OCI-LY7 (cell line): ENCODE measurements around the gene FAM193B. TPM values are rescaled to one million over a fixed set of nuclear protein-coding genes. Genes with fewer than 3 reads are reported as not detected.

Experiments used
- BruUV-seq: library from RNA; stranded (reverse); fragments of 400-500 nt; replicated peaks from 2 replicates; lab custom pipeline; 2021; lab: Mats Ljungman, UMichigan
- CTCF ChIA-PET: fragments of 300-600 bp; sonication (Branson Sonifier 250); formaldehyde crosslinking; loops from one replicate; lab custom pipeline; 2022; ENCODE audit warnings: antibody characterized with exemption; ENCODE audit not compliant: unreplicated experiment; lab: Charles Lee
- POLR2A ChIA-PET: fragments of 300-600 bp; sonication (Branson Sonifier 250); formaldehyde crosslinking; loops from one replicate; lab custom pipeline; 2022; ENCODE audit warnings: antibody characterized with exemption; lab: Charles Lee
- DNase-seq: peaks from one replicate; pipeline ENCODE4 v3.0.0-alpha.2; 2015; ENCODE audit warnings: low spot score
- H2AFZ ChIP-seq: fragments of 200-600 bp; sonication (generic), shearing (Covaris generic); 2 replicates; pipeline ENCODE4 v1.6.1; 2014; ENCODE audit warnings: mild to moderate bottlenecking, antibody characterized with exemption, low read length, moderate library complexity
- H3K27ac ChIP-seq: fragments of 200-600 bp; sonication (generic); 2 replicates; pipeline ENCODE4 v1.5.1; 2014; ENCODE audit warnings: mixed run types, low read depth, mild to moderate bottlenecking, moderate library complexity, low read length, inconsistent platforms; ENCODE audit not compliant: poor library complexity, severe bottlenecking
- H3K36me3 ChIP-seq: fragments of 200-600 bp; sonication (generic); 2 replicates; pipeline ENCODE4 v1.6.1; 2014; ENCODE audit warnings: mild to moderate bottlenecking, antibody characterized with exemption, low read length, moderate library complexity, mixed read lengths; ENCODE audit not compliant: insufficient read depth
- H3K4me1 ChIP-seq: fragments of 200-600 bp; sonication (generic); 2 replicates; pipeline ENCODE4 v1.5.1; 2014; ENCODE audit warnings: mild to moderate bottlenecking, low read length; ENCODE audit not compliant: insufficient read depth, poor library complexity, severe bottlenecking
- H3K4me2 ChIP-seq: fragments of 200-600 bp; sonication (generic); 2 replicates; pipeline ENCODE4 v1.6.1; 2014; ENCODE audit warnings: mild to moderate bottlenecking, low read length
- H3K4me3 ChIP-seq: fragments of 200-600 bp; sonication (generic); 2 replicates; pipeline ENCODE4 v1.5.1; 2014; ENCODE audit warnings: mild to moderate bottlenecking, low read depth, low read length; ENCODE audit not compliant: poor library complexity, severe bottlenecking
- H3K79me2 ChIP-seq: fragments of 200-600 bp; sonication (generic); 2 replicates; pipeline ENCODE4 v1.6.1; 2016; ENCODE audit warnings: low read depth, mild to moderate bottlenecking, low read length, moderate library complexity, mixed read lengths; ENCODE audit not compliant: insufficient read depth
- H3K9me2 ChIP-seq: fragments of 200-600 bp; sonication (generic); 2 replicates; pipeline ENCODE4 v1.6.1; 2016; ENCODE audit warnings: mild to moderate bottlenecking, low read length, mixed read lengths; ENCODE audit not compliant: insufficient read depth
- H3K9me3 ChIP-seq: fragments of 200-600 bp; sonication (generic); 2 replicates; pipeline ENCODE4 v1.6.1; 2014; ENCODE audit warnings: mild to moderate bottlenecking, mixed run types, low read length, mixed read lengths
- H4K20me1 ChIP-seq: fragments of 200-600 bp; sonication (generic); 2 replicates; pipeline ENCODE4 v1.6.1; 2014; ENCODE audit warnings: mild to moderate bottlenecking, antibody characterized with exemption, low read length, moderate library complexity, mixed read lengths; ENCODE audit not compliant: insufficient read depth
- EZH2phosphoT487 ChIP-seq: fragments of 200-600 bp; sonication (generic); IDR thresholded peaks from 2 replicates; pipeline ENCODE4 v1.6.1; 2018; ENCODE audit warnings: low read depth, borderline replicate concordance, mild to moderate bottlenecking, mixed run types, antibody characterized with exemption, low read length, moderate library complexity, mixed read lengths
- intact Hi-C: fragments of 100-400 bp; cut with micrococcal nuclease; formaldehyde crosslinking; loops from one replicate; pipeline ENCODE4 v1.10.0; 2022; ENCODE audit not compliant: unreplicated experiment
- total RNA-seq, 2 experiments: library from RNA; depleted of rRNA in 1 of 2; stranded (reverse); fragments of >200 nt in 1 of 2; shearing (Covaris generic) in 1 of 2; gene quantifications; 2 replicates each; pipeline ENCODE4 v1.2.3, GENCODE V29; 2014 to 2022
- TF ChIP-seq, protein P1 (sequence below): fragments of 200-600 bp; sonication (generic); conservative IDR thresholded peaks from 2 replicates; pipeline ENCODE4 v1.5.1; 2014; ENCODE audit warnings: mild to moderate bottlenecking, antibody characterized with exemption, low read length, moderate library complexity, mixed read lengths

The FAM193B gene
- total RNA-seq, 2 experiments from 2014 or later: 63.2 to 104 TPM

DNA sequence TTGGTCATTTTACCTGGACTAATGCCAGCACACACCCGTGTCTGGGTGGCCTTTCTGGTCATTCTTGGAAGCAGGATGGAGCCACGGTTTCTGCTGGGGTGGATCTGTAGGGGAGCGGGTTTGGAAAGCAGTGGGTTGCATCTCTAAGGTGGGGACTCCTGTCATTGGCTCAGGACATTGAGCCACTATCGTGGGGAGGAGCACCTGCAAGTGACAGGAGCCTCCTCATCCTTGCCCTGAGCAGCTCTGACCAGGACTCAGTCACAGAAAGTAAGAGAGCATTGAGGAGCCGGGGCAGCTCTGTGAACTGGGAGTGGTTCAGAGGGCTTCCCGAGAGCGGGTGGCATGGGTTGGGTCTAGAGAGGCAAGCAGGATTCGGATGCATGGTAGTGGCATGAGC lies 49.3 kb upstream of the FAM193B start:
- no peak for TF ChIP-seq EZH2phosphoT487
- TF ChIP-seq, protein P1, sequence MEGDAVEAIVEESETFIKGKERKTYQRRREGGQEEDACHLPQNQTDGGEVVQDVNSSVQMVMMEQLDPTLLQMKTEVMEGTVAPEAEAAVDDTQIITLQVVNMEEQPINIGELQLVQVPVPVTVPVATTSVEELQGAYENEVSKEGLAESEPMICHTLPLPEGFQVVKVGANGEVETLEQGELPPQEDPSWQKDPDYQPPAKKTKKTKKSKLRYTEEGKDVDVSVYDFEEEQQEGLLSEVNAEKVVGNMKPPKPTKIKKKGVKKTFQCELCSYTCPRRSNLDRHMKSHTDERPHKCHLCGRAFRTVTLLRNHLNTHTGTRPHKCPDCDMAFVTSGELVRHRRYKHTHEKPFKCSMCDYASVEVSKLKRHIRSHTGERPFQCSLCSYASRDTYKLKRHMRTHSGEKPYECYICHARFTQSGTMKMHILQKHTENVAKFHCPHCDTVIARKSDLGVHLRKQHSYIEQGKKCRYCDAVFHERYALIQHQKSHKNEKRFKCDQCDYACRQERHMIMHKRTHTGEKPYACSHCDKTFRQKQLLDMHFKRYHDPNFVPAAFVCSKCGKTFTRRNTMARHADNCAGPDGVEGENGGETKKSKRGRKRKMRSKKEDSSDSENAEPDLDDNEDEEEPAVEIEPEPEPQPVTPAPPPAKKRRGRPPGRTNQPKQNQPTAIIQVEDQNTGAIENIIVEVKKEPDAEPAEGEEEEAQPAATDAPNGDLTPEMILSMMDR: no peak
- no peak for DNase-seq
- H4K20me1 ChIP-seq: no peaks in the 10 kb centered on the region
- 0 out of 2 replicates have a peak, but pooled peaks cover 6% of the 10 kb centered on the region for H3K79me2 ChIP-seq
- CTCF ChIA-PET: no interaction called here
- H2AFZ ChIP-seq: no peak overlapping the region
- no peak overlapping the region for H3K4me3 ChIP-seq
- 0 out of 2 replicates have a peak, but pooled peaks cover 3% of the 10 kb centered on the region for H3K36me3 ChIP-seq
- H3K4me1 ChIP-seq: peaks cover 15% of the 10 kb centered on the region
- H3K27ac ChIP-seq: no peak overlapping the region
- intact Hi-C loops: loop anchor here (10.0 kb wide), 1 partner anchor 561 kb away; no protein-coding TSS in a partner anchor
- POLR2A ChIA-PET: no interaction called here
- H3K9me2 ChIP-seq: no peaks in the 10 kb centered on the region
- H3K4me2 ChIP-seq: no peak overlapping the region
- no peaks in the 10 kb centered on the region for H3K9me3 ChIP-seq
- no TSS peak for BruUV-seq

DNA sequence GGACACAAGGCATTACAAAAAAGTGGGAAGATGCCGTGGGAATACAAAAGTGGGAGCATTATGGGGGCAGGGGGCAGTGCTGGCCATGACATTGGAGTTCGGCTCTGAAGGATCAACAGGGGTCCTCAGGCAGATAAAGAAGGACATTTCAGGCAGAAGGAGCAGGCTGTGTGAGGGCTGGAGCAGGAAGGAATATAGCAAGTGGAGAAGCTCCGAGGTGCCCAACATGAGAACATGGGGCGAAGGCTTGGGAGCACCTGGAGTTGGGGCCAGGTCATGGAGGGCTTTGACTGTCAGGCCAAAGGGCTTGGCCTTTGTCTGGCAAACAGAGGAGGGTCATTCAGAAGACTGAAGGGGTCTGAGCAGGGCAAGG lies 48.1 kb upstream of the FAM193B start:
- no peak for DNase-seq
- TF ChIP-seq, protein P1: no peak
- TF ChIP-seq EZH2phosphoT487: no peak
- H3K36me3 ChIP-seq: no peaks in the 10 kb centered on the region
- CTCF ChIA-PET: no interaction called here
- H3K79me2 ChIP-seq: 0 out of 2 replicates have a peak, but pooled peaks cover 6% of the 10 kb centered on the region
- BruUV-seq: no TSS peak
- intact Hi-C loops: loop anchor here (10.0 kb wide), 1 partner anchor 562 kb away; no protein-coding TSS in a partner anchor
- H3K9me3 ChIP-seq: no peaks in the 10 kb centered on the region
- H3K4me3 ChIP-seq: no peak overlapping the region
- H4K20me1 ChIP-seq: no peaks in the 10 kb centered on the region
- H3K4me1 ChIP-seq: peaks cover 15% of the 10 kb centered on the region
- no peaks in the 10 kb centered on the region for H3K9me2 ChIP-seq
- no peak overlapping the region for H2AFZ ChIP-seq
- H3K4me2 ChIP-seq: no peak overlapping the region
- POLR2A ChIA-PET: no interaction called here
- H3K27ac ChIP-seq: no peak overlapping the region
